ENCODE measurements around the gene KIZ.
"Not testable (repeated sequence)": the region's sequence is repeated elsewhere in the genome, so short reads cannot be mapped to it uniquely, and the experiment has no call there.

The KIZ gene

GRCh38 chr20:21243811-21244210 lies 117.9 kb downstream of the KIZ start:
- TF ChIP-seq CTCF (IDR thresholded peaks at IDR 0.05; ENCODE audit: extremely low read depth, missing control alignments): no peak
- DNase-seq (ENCODE audit: low spot score): no peak

- DNase-seq (ENCODE audit: low spot score): no peak
- TF ChIP-seq CTCF (IDR thresholded peaks at IDR 0.05; ENCODE audit: extremely low read depth, missing control alignments): no peak
These were observed 118.9 kb downstream of the KIZ start for GRCh38 chr20:21244808-21245207.

- TF ChIP-seq CTCF (IDR thresholded peaks at IDR 0.05; ENCODE audit: extremely low read depth, missing control alignments): no peak
- no peak for DNase-seq (ENCODE audit: low spot score)
These were observed 120.3 kb downstream of the KIZ start for GRCh38 chr20:21246161-21246560.

GRCh38 chr20:21247603-21248095 lies 121.8 kb downstream of the KIZ start:
- not testable (repeated sequence) for DNase-seq (ENCODE audit: low spot score)

- DNase-seq (ENCODE audit: low spot score): no peak
- TF ChIP-seq CTCF (IDR thresholded peaks at IDR 0.05; ENCODE audit: extremely low read depth, missing control alignments): no peak
These were observed 125.4 kb downstream of the KIZ start for GRCh38 chr20:21251278-21251677.

- no peak for TF ChIP-seq CTCF (IDR thresholded peaks at IDR 0.05; ENCODE audit: extremely low read depth, missing control alignments)
- DNase-seq (ENCODE audit: low spot score): no peak
These were observed 131.3 kb downstream of the KIZ start for GRCh38 chr20:21257192-21257591.

- DNase-seq (ENCODE audit: low spot score): no peak
- TF ChIP-seq CTCF (IDR thresholded peaks at IDR 0.05; ENCODE audit: extremely low read depth, missing control alignments): no peak
These were observed 132.5 kb downstream of the KIZ start for GRCh38 chr20:21258411-21258810.

- no peak for TF ChIP-seq CTCF (IDR thresholded peaks at IDR 0.05; ENCODE audit: extremely low read depth, missing control alignments)
- DNase-seq (ENCODE audit: low spot score): no peak
These were observed 133.5 kb downstream of the KIZ start for GRCh38 chr20:21259346-21259745.

Measured in GM20000 (cell line).